GM23338 (cell line): ENCODE data around the gene ROBO3. TPM values are rescaled to one million over a fixed set of nuclear protein-coding genes. Genes with fewer than 3 reads are reported as not detected.

Experiments
- ATAC-seq: fragments of 200-7000 bp; cut with Tn5 transposase; 3 replicates; pipeline ENCODE4 v1.9.1; 2020
- DNase-seq: peaks from one replicate; pipeline ENCODE4 v3.0.0-alpha.2; 2015; ENCODE audit warnings: low spot score
- H2AFZ ChIP-seq: fragments of 200-600 bp; sonication (generic); 2 replicates; pipeline ENCODE4 v1.8.0; 2016; ENCODE audit warnings: antibody characterized with exemption, mild to moderate bottlenecking, moderate library complexity
- H3F3A ChIP-seq: fragments of 200-600 bp; sonication (generic); replicated peaks from 2 replicates; pipeline ENCODE4 v1.8.0; 2017; ENCODE audit warnings: antibody characterized with exemption, mixed run types, low read depth
- H3K27ac ChIP-seq: fragments of 200-600 bp; sonication (generic); 2 replicates; pipeline ENCODE4 v1.6.1; 2016; ENCODE audit warnings: low read depth
- H3K27me3 ChIP-seq: fragments of 200-600 bp; sonication (generic); 2 replicates; pipeline ENCODE4 v1.8.0; 2016; ENCODE audit warnings: mild to moderate bottlenecking, mixed run types, moderate library complexity; ENCODE audit not compliant: insufficient read depth
- H3K36me3 ChIP-seq: fragments of 200-600 bp; sonication (generic); 2 replicates; pipeline ENCODE4 v1.8.0; 2016; ENCODE audit warnings: mild to moderate bottlenecking; ENCODE audit not compliant: insufficient read depth
- H3K4me1 ChIP-seq: fragments of 200-600 bp; sonication (generic); 2 replicates; pipeline ENCODE4 v1.8.0; 2016; ENCODE audit warnings: mild to moderate bottlenecking, moderate library complexity; ENCODE audit not compliant: insufficient read depth
- H3K4me2 ChIP-seq: fragments of 200-600 bp; sonication (generic); 2 replicates; pipeline ENCODE4 v1.7.1; 2017; ENCODE audit warnings: mixed run types
- H3K4me3 ChIP-seq: fragments of 200-600 bp; sonication (generic); 2 replicates; pipeline ENCODE4 v1.6.1; 2016; ENCODE audit warnings: mixed run types
- H3K79me2 ChIP-seq: fragments of 200-600 bp; sonication (generic); replicated peaks from 2 replicates; pipeline ENCODE4 v1.8.0; 2017; ENCODE audit warnings: mild to moderate bottlenecking; ENCODE audit not compliant: insufficient read depth
- H3K9me2 ChIP-seq: fragments of 200-600 bp; sonication (generic); 2 replicates; pipeline ENCODE4 v1.8.0; 2017; ENCODE audit not compliant: insufficient read depth
- H4K20me1 ChIP-seq: fragments of 200-600 bp; sonication (generic); replicated peaks from 2 replicates; pipeline ENCODE4 v1.8.0; 2017; ENCODE audit warnings: mild to moderate bottlenecking; ENCODE audit not compliant: insufficient read depth
- H3K27ac Mint-ChIP-seq: 2 replicates; pipeline ENCODE4 v1.8.0; 2020; ENCODE audit warnings: inconsistent platforms, mild to moderate bottlenecking, moderate library complexity, mixed read lengths
- H3K27me3 Mint-ChIP-seq: 3 replicates; pipeline ENCODE4 v1.8.0; 2022; ENCODE audit warnings: low read depth, mild to moderate bottlenecking, moderate library complexity, mixed read lengths, inconsistent platforms; ENCODE audit not compliant: insufficient read depth, poor library complexity
- H3K36me3 Mint-ChIP-seq: 3 replicates; pipeline ENCODE4 v1.8.0; 2021; ENCODE audit warnings: low read depth, mild to moderate bottlenecking, inconsistent platforms, moderate library complexity, mixed read lengths
- H3K4me1 Mint-ChIP-seq: 3 replicates; pipeline ENCODE4 v1.8.0; 2020; ENCODE audit warnings: mild to moderate bottlenecking, inconsistent platforms, mixed read lengths
- H3K4me3 Mint-ChIP-seq: 3 replicates; pipeline ENCODE4 v1.8.0; 2021; ENCODE audit warnings: moderate library complexity, mild to moderate bottlenecking, inconsistent platforms, mixed read lengths
- H3K9me3 Mint-ChIP-seq: 3 replicates; pipeline ENCODE4 v1.8.0; 2020; ENCODE audit warnings: moderate library complexity, mild to moderate bottlenecking, inconsistent platforms, mixed read lengths
- CREB1 ChIP-seq: fragments of 250-450 bp; sonication (Bioruptor Pico); IDR thresholded peaks from 2 replicates; pipeline ENCODE4 v1.5.0; 2020; ENCODE audit warnings: low read depth, mild to moderate bottlenecking, moderate library complexity
- CTCF ChIP-seq, 2 experiments: fragments of 200-600 bp in 1 of 2; sonication (generic) in 1 of 2; conservative IDR thresholded peaks; 2 replicates each; pipeline versions ENCODE4 v1.5.1 to v1.6.1; 2016 to 2017; ENCODE audit warnings: antibody characterized with exemption in 2 of 2, low read depth in 2 of 2, mild to moderate bottlenecking in 2 of 2, moderate library complexity in 1 of 2
- ETS1 ChIP-seq: IDR thresholded peaks from 2 replicates; pipeline ENCODE4 v1.6.1; 2016; ENCODE audit warnings: antibody characterized with exemption
- EZH2 ChIP-seq: fragments of 200-600 bp; sonication (generic); IDR thresholded peaks from one replicate; pipeline ENCODE4 v1.8.0; 2017; ENCODE audit warnings: antibody characterized with exemption, mild to moderate bottlenecking, low read depth; ENCODE audit not compliant: unreplicated experiment
- EZH2phosphoT487 ChIP-seq: fragments of 200-600 bp; sonication (generic); IDR thresholded peaks from one replicate; pipeline ENCODE4 v1.8.1; 2018; ENCODE audit warnings: antibody characterized with exemption; ENCODE audit not compliant: unreplicated experiment
- JUNB ChIP-seq: IDR thresholded peaks from one replicate; pipeline ENCODE4 v1.6.1; 2016; ENCODE audit warnings: antibody characterized with exemption; ENCODE audit not compliant: unreplicated experiment
- NANOG ChIP-seq: IDR thresholded peaks from 2 replicates; pipeline ENCODE4 v1.6.1; 2016; ENCODE audit warnings: antibody characterized with exemption, borderline replicate concordance
- POLR2AphosphoS5 ChIP-seq: IDR thresholded peaks from 2 replicates; pipeline ENCODE4 v1.6.1; 2016; ENCODE audit warnings: antibody characterized with exemption, low read depth
- REST ChIP-seq: IDR thresholded peaks from one replicate; pipeline ENCODE4 v1.6.1; 2018; ENCODE audit warnings: antibody characterized with exemption; ENCODE audit not compliant: unreplicated experiment
- STAT1 ChIP-seq: IDR thresholded peaks from one replicate; pipeline ENCODE4 v1.6.1; 2016; ENCODE audit warnings: antibody characterized with exemption; ENCODE audit not compliant: unreplicated experiment
- ZNF114 ChIP-seq: fragments of 250-450 bp; sonication (Bioruptor Pico); IDR thresholded peaks from 2 replicates; pipeline ENCODE4 v1.5.0; 2020; ENCODE audit warnings: mild to moderate bottlenecking, moderate library complexity
- ZNF331 ChIP-seq: fragments of 250-450 bp; sonication (Bioruptor Pico); IDR thresholded peaks from 2 replicates; pipeline ENCODE4 v1.5.0; 2020; ENCODE audit warnings: low read depth, mild to moderate bottlenecking, moderate library complexity
- ZNF462 ChIP-seq: fragments of 250-450 bp; sonication (Bioruptor Pico); IDR thresholded peaks from 2 replicates; pipeline ENCODE4 v1.5.0; 2020; ENCODE audit warnings: mild to moderate bottlenecking, moderate library complexity
- polyA plus RNA-seq: library from polyadenylated mRNA; unstranded; fragments of >200 nt; fragmentation: Nextera tagmentation; extraction: Ambion mirVana; gene quantifications from 2 replicates; pipeline ENCODE4 v1.2.1, GENCODE V29; 2016
- total RNA-seq: library from RNA; depleted of rRNA; stranded (reverse); fragments of >200 nt; shearing (Covaris generic); gene quantifications from 2 replicates; pipeline ENCODE4 v1.2.3, GENCODE V29; 2014

Gene ROBO3
- total and polyA plus RNA-seq, 2 experiments from 2014 or later: 17.0 to 21.4 TPM

- Mint-ChIP-seq H3K27ac (no peak overlapping the region), H3K4me1 (peaks cover 23% of the 10 kb centered on the region), H3K9me3 (no peaks in the 10 kb centered on the region), H3K27me3 (peaks cover 11% of the 10 kb centered on the region), H3K4me3 (no peak overlapping the region), H3K36me3 (no peaks in the 10 kb centered on the region)
- no peak overlapping the region for H3K4me2 ChIP-seq
- H2AFZ ChIP-seq: no peak overlapping the region
- H3K4me1 ChIP-seq: peaks cover 4% of the 10 kb centered on the region; the same call in 1 of the 2 replicates
- ATAC-seq (no peak), DNase-seq (no peak)
- H3K4me3 ChIP-seq: no peak overlapping the region
- H3K9me2 ChIP-seq: 0 out of 2 replicates have a peak, but pooled peaks cover 3% of the 10 kb centered on the region
- no peaks in the 10 kb centered on the region for H3F3A ChIP-seq
- no peak overlapping the region for H3K27ac ChIP-seq
- H3K27me3 ChIP-seq: no peaks in the 10 kb centered on the region
- no peaks in the 10 kb centered on the region for H4K20me1 ChIP-seq
- no peaks in the 10 kb centered on the region for H3K79me2 ChIP-seq
- no peaks in the 10 kb centered on the region for H3K36me3 ChIP-seq
- no peak for TF ChIP-seq ZNF114 (CRISPR knock-in tag)
- TF ChIP-seq EZH2phosphoT487: no peak
- TF ChIP-seq NANOG: no peak
- no peak for TF ChIP-seq ZNF462 (CRISPR knock-in tag)
- no peak for TF ChIP-seq ZNF331 (CRISPR knock-in tag)
- no peak for TF ChIP-seq ETS1
- TF ChIP-seq REST: no peak
- TF ChIP-seq POLR2AphosphoS5: no peak
- no peak for TF ChIP-seq CTCF (conservative IDR thresholded peaks at IDR 0.05; ENCODE audit: low read depth in 2 of 2)
- no peak for TF ChIP-seq EZH2
- no peak for TF ChIP-seq JUNB
- no peak for TF ChIP-seq STAT1
- TF ChIP-seq CREB1 (CRISPR knock-in tag): no peak
Observed at GRCh38 chr11:124896071-124896750, 31.0 kb downstream of the ROBO3 start.
